Measurements from ENCODE around the gene RAB11A.

RAB11A gene

GRCh38 chr15:65834603-65835282 is 34.5 kb upstream of the RAB11A start:
- no peaks in the 10 kb centered on the region for H3K36me3 ChIP-seq (ENCODE audit: control insufficient read depth, insufficient read depth, low read length)
- no peak overlapping the region for H3K4me3 ChIP-seq (ENCODE audit: low read length)
- no peak overlapping the region for H3K27ac ChIP-seq (ENCODE audit: low read depth, low read length)
- H3K27me3 ChIP-seq (ENCODE audit: control insufficient read depth, insufficient read depth, low read length): no peaks in the 10 kb centered on the region
- H3K4me1 ChIP-seq (ENCODE audit: control insufficient read depth, insufficient read depth, low read length): peaks cover 11% of the 10 kb centered on the region
- H3K9ac ChIP-seq (ENCODE audit: low read length): no peak overlapping the region

GRCh38 chr15:65835447-65835846 is 33.8 kb upstream of the RAB11A start:
- Histone ChIP-seq H3K27me3 (ENCODE audit: control insufficient read depth, insufficient read depth, low read length) (no peaks in the 10 kb centered on the region), H3K4me3 (ENCODE audit: low read length) (no peak overlapping the region), H3K9ac (ENCODE audit: low read length) (no peak overlapping the region), H3K4me1 (ENCODE audit: control insufficient read depth, insufficient read depth, low read length) (peaks cover 11% of the 10 kb centered on the region), H3K36me3 (ENCODE audit: control insufficient read depth, insufficient read depth, low read length) (no peaks in the 10 kb centered on the region), H3K27ac (ENCODE audit: low read depth, low read length) (no peak overlapping the region)

- Histone ChIP-seq H3K36me3 (ENCODE audit: control insufficient read depth, insufficient read depth, low read length) (no peaks in the 10 kb centered on the region), H3K4me3 (ENCODE audit: low read length) (no peak overlapping the region), H3K4me1 (ENCODE audit: control insufficient read depth, insufficient read depth, low read length) (peaks cover 11% of the 10 kb centered on the region)
These were observed 32.6 kb upstream of the RAB11A start for GRCh38 chr15:65836665-65837064.

GRCh38 chr15:65837301-65838294 is 31.7 kb upstream of the RAB11A start:
- Histone ChIP-seq H3K27ac (ENCODE audit: low read depth, low read length) (no peak overlapping the region), H3K36me3 (ENCODE audit: control insufficient read depth, insufficient read depth, low read length) (no peaks in the 10 kb centered on the region), H3K4me3 (ENCODE audit: low read length) (no peak overlapping the region), H3K27me3 (ENCODE audit: control insufficient read depth, insufficient read depth, low read length) (no peaks in the 10 kb centered on the region), H3K4me1 (ENCODE audit: control insufficient read depth, insufficient read depth, low read length) (peaks cover 9% of the 10 kb centered on the region), H3K9ac (ENCODE audit: low read length) (no peak overlapping the region)

More at GRCh38 chr15:65836665-65837064, 32.6 kb upstream of the RAB11A start:
- Histone ChIP-seq H3K9ac (ENCODE audit: low read length) (no peak overlapping the region), H3K27ac (ENCODE audit: low read depth, low read length) (no peak overlapping the region), H3K27me3 (ENCODE audit: control insufficient read depth, insufficient read depth, low read length) (no peaks in the 10 kb centered on the region)

- H3K9ac ChIP-seq (ENCODE audit: low read length): no peak overlapping the region
- no peak overlapping the region for H3K4me3 ChIP-seq (ENCODE audit: low read length)
- H3K27me3 ChIP-seq (ENCODE audit: control insufficient read depth, insufficient read depth, low read length): no peaks in the 10 kb centered on the region
- H3K4me1 ChIP-seq (ENCODE audit: control insufficient read depth, insufficient read depth, low read length): peaks cover 5% of the 10 kb centered on the region
- H3K36me3 ChIP-seq (ENCODE audit: control insufficient read depth, insufficient read depth, low read length): no peaks in the 10 kb centered on the region
- H3K27ac ChIP-seq (ENCODE audit: low read depth, low read length): no peak overlapping the region
These were observed 29.9 kb upstream of the RAB11A start for GRCh38 chr15:65839354-65839901.

GRCh38 chr15:65839985-65840384 is 29.3 kb upstream of the RAB11A start:
- H3K4me3 ChIP-seq (ENCODE audit: low read length): no peak overlapping the region
- no peak overlapping the region for H3K9ac ChIP-seq (ENCODE audit: low read length)
- H3K27me3 ChIP-seq (ENCODE audit: control insufficient read depth, insufficient read depth, low read length): no peaks in the 10 kb centered on the region
- H3K4me1 ChIP-seq (ENCODE audit: control insufficient read depth, insufficient read depth, low read length): peaks cover 3% of the 10 kb centered on the region
- H3K36me3 ChIP-seq (ENCODE audit: control insufficient read depth, insufficient read depth, low read length): no peaks in the 10 kb centered on the region
- H3K27ac ChIP-seq (ENCODE audit: low read depth, low read length): no peak overlapping the region

- H3K27ac ChIP-seq (ENCODE audit: low read depth, low read length): no peak overlapping the region
- no peaks in the 10 kb centered on the region for H3K4me1 ChIP-seq (ENCODE audit: control insufficient read depth, insufficient read depth, low read length)
- no peaks in the 10 kb centered on the region for H3K36me3 ChIP-seq (ENCODE audit: control insufficient read depth, insufficient read depth, low read length)
- H3K27me3 ChIP-seq (ENCODE audit: control insufficient read depth, insufficient read depth, low read length): no peaks in the 10 kb centered on the region
- no peak overlapping the region for H3K4me3 ChIP-seq (ENCODE audit: low read length)
- no peak overlapping the region for H3K9ac ChIP-seq (ENCODE audit: low read length)
These were observed 28.0 kb upstream of the RAB11A start for GRCh38 chr15:65841121-65841930.

- H3K27ac ChIP-seq (ENCODE audit: low read depth, low read length): no peak overlapping the region
- no peak overlapping the region for H3K9ac ChIP-seq (ENCODE audit: low read length)
- H3K27me3 ChIP-seq (ENCODE audit: control insufficient read depth, insufficient read depth, low read length): no peaks in the 10 kb centered on the region
- H3K4me3 ChIP-seq (ENCODE audit: low read length): no peak overlapping the region
- H3K4me1 ChIP-seq (ENCODE audit: control insufficient read depth, insufficient read depth, low read length): no peaks in the 10 kb centered on the region
- H3K36me3 ChIP-seq (ENCODE audit: control insufficient read depth, insufficient read depth, low read length): no peaks in the 10 kb centered on the region
These were observed 23.3 kb upstream of the RAB11A start for GRCh38 chr15:65845826-65846519.

GRCh38 chr15:65847989-65848388 is 21.3 kb upstream of the RAB11A start:
- Histone ChIP-seq H3K36me3 (ENCODE audit: control insufficient read depth, insufficient read depth, low read length) (no peaks in the 10 kb centered on the region), H3K9ac (ENCODE audit: low read length) (no peak overlapping the region), H3K4me1 (ENCODE audit: control insufficient read depth, insufficient read depth, low read length) (no peaks in the 10 kb centered on the region), H3K4me3 (ENCODE audit: low read length) (no peak overlapping the region), H3K27ac (ENCODE audit: low read depth, low read length) (no peak overlapping the region), H3K27me3 (ENCODE audit: control insufficient read depth, insufficient read depth, low read length) (no peaks in the 10 kb centered on the region)

GRCh38 chr15:65851981-65852380 is 17.3 kb upstream of the RAB11A start:
- Histone ChIP-seq H3K9ac (ENCODE audit: low read length) (no peak overlapping the region), H3K4me3 (ENCODE audit: low read length) (no peak overlapping the region), H3K27me3 (ENCODE audit: control insufficient read depth, insufficient read depth, low read length) (no peaks in the 10 kb centered on the region), H3K27ac (ENCODE audit: low read depth, low read length) (no peak overlapping the region), H3K36me3 (ENCODE audit: control insufficient read depth, insufficient read depth, low read length) (no peaks in the 10 kb centered on the region), H3K4me1 (ENCODE audit: control insufficient read depth, insufficient read depth, low read length) (no peaks in the 10 kb centered on the region)

- Histone ChIP-seq H3K36me3 (ENCODE audit: control insufficient read depth, insufficient read depth, low read length) (no peaks in the 10 kb centered on the region), H3K4me3 (ENCODE audit: low read length) (no peak overlapping the region), H3K4me1 (ENCODE audit: control insufficient read depth, insufficient read depth, low read length) (no peaks in the 10 kb centered on the region), H3K27ac (ENCODE audit: low read depth, low read length) (no peak overlapping the region), H3K27me3 (ENCODE audit: control insufficient read depth, insufficient read depth, low read length) (no peaks in the 10 kb centered on the region), H3K9ac (ENCODE audit: low read length) (no peak overlapping the region)
These were observed 12.4 kb upstream of the RAB11A start for GRCh38 chr15:65856821-65857455.

All from rectal smooth muscle tissue (tissue), 1 donor.